IMR-90 (cell line): ENCODE results near the gene EXOG. TPM values are rescaled to one million over a fixed set of nuclear protein-coding genes. Genes with fewer than 3 reads are reported as not detected.
A peak's percentile ranks its signal among the peaks of the same experiment; 100 is the strongest.

Experiments used
- ATAC-seq: fragments of 200-7000 bp; cut with Tn5 transposase; 2 replicates; pipeline ENCODE4 v1.9.1; 2020; ENCODE audit warnings: low read depth, mild to moderate bottlenecking, moderate library complexity
- BruUV-seq: library from RNA; stranded (reverse); fragments of 400-500 nt; replicated peaks from 2 replicates; lab custom pipeline; 2021; lab: Mats Ljungman, UMichigan
- CTCF ChIA-PET: fragments of 300-600 bp; formaldehyde crosslinking; extraction: SDS; loops from one replicate; lab custom pipeline; 2021; ENCODE audit warnings: antibody characterized with exemption; lab: Yijun Ruan, JAX
- POLR2A ChIA-PET: fragments of 300-600 bp; sonication (Branson Sonifier 250); formaldehyde crosslinking; loops from one replicate; lab custom pipeline; 2022; ENCODE audit warnings: antibody characterized with exemption; ENCODE audit not compliant: unreplicated experiment; lab: Charles Lee
- DNase-seq: peaks from one replicate; pipeline ENCODE4 v3.0.0; 2013
- H2AFZ ChIP-seq: replicated peaks from 2 replicates; pipeline ENCODE3; 2013; ENCODE audit warnings: low read length, mild to moderate bottlenecking; ENCODE audit not compliant: poor library complexity
- H2AK5ac ChIP-seq: 2 replicates; pipeline ENCODE4 v1.6.1; 2013; ENCODE audit warnings: low read depth, low read length, inconsistent platforms
- H2AK9ac ChIP-seq: replicated peaks from 2 replicates; pipeline ENCODE3; 2013; ENCODE audit warnings: mild to moderate bottlenecking, low read depth, low read length, moderate library complexity; ENCODE audit not compliant: poor library complexity
- H2BK120ac ChIP-seq: 2 replicates; pipeline ENCODE4 v1.6.1; 2013; ENCODE audit warnings: low read depth, low read length, inconsistent platforms
- H2BK15ac ChIP-seq: 3 replicates; pipeline ENCODE4 v1.6.1; 2013; ENCODE audit warnings: low read depth, low read length, inconsistent platforms
- H2BK20ac ChIP-seq: 2 replicates; pipeline ENCODE4 v1.6.1; 2013; ENCODE audit warnings: low read depth, mild to moderate bottlenecking, inconsistent platforms, low read length, moderate library complexity
- H2BK5ac ChIP-seq: 2 replicates; pipeline ENCODE4 v1.6.1; 2013; ENCODE audit warnings: mild to moderate bottlenecking, low read depth, low read length, inconsistent platforms; ENCODE audit not compliant: poor library complexity, severe bottlenecking
- H3K14ac ChIP-seq: replicated peaks from 2 replicates; pipeline ENCODE4 v1.6.1; 2013; ENCODE audit warnings: low read depth, low read length, inconsistent platforms
- H3K18ac ChIP-seq: 2 replicates; pipeline ENCODE4 v1.6.1; 2013; ENCODE audit warnings: low read depth, low read length, control low read depth
- H3K23ac ChIP-seq: 2 replicates; pipeline ENCODE4 v1.6.1; 2013; ENCODE audit warnings: low read depth, low read length, inconsistent platforms
- H3K27ac ChIP-seq: 2 replicates; pipeline ENCODE4 v1.5.1; 2013; ENCODE audit warnings: mild to moderate bottlenecking, control low read depth, low read length; ENCODE audit not compliant: insufficient read depth
- H3K27me3 ChIP-seq: 2 replicates; pipeline ENCODE4 v1.6.1; 2013; ENCODE audit warnings: low read length; ENCODE audit not compliant: control insufficient read depth, insufficient read depth
- H3K36me3 ChIP-seq: 2 replicates; pipeline ENCODE4 v1.6.1; 2013; ENCODE audit warnings: low read length, mixed read lengths; ENCODE audit not compliant: control insufficient read depth, insufficient read depth
- H3K4ac ChIP-seq: 2 replicates; pipeline ENCODE4 v1.6.1; 2013; ENCODE audit warnings: low read depth, low read length, inconsistent platforms
- H3K4me1 ChIP-seq: 2 replicates; pipeline ENCODE4 v1.6.1; 2013; ENCODE audit warnings: low read length, mixed read lengths; ENCODE audit not compliant: control insufficient read depth, insufficient read depth
- H3K4me2 ChIP-seq: 2 replicates; pipeline ENCODE4 v1.6.1; 2013; ENCODE audit warnings: low read depth, mild to moderate bottlenecking, control low read depth, low read length, moderate library complexity
- H3K4me3 ChIP-seq: 2 replicates; pipeline ENCODE4 v1.5.1; 2013; ENCODE audit warnings: low read depth, mild to moderate bottlenecking, control low read depth, low read length, moderate library complexity; ENCODE audit not compliant: insufficient read depth
- H3K56ac ChIP-seq: 2 replicates; pipeline ENCODE4 v1.6.1; 2013; ENCODE audit warnings: low read length, inconsistent platforms; ENCODE audit not compliant: insufficient read depth; ENCODE audit errors: extremely low read depth
- H3K79me1 ChIP-seq, 2 experiments: 2 replicates each; pipeline ENCODE4 v1.6.1; 2013; ENCODE audit warnings: low read length in 2 of 2, inconsistent platforms in 1 of 2, low read depth in 1 of 2
- H3K9ac ChIP-seq: 2 replicates; pipeline ENCODE4 v1.6.1; 2013; ENCODE audit warnings: low read depth, low read length, control low read depth
- H3K9me1 ChIP-seq: 2 replicates; pipeline ENCODE4 v1.6.1; 2013; ENCODE audit warnings: low read length, inconsistent platforms; ENCODE audit not compliant: insufficient read depth
- H3K9me3 ChIP-seq: 2 replicates; pipeline ENCODE4 v1.6.1; 2013; ENCODE audit warnings: low read length; ENCODE audit not compliant: control insufficient read depth, insufficient read depth
- H4K20me1 ChIP-seq: 2 replicates; pipeline ENCODE4 v1.6.1; 2013; ENCODE audit warnings: low read length, inconsistent platforms; ENCODE audit not compliant: insufficient read depth
- H4K5ac ChIP-seq: 2 replicates; pipeline ENCODE4 v1.6.1; 2013; ENCODE audit warnings: mild to moderate bottlenecking, low read depth, low read length, control low read depth
- H4K8ac ChIP-seq, 2 experiments: 2 replicates each; pipeline ENCODE4 v1.6.1; 2013; ENCODE audit warnings: low read depth in 2 of 2, low read length in 2 of 2, control low read depth in 1 of 2, inconsistent platforms in 1 of 2
- H4K91ac ChIP-seq: 2 replicates; pipeline ENCODE4 v1.6.1; 2013; ENCODE audit warnings: low read depth, low read length, inconsistent platforms; ENCODE audit not compliant: insufficient read depth
- BHLHE40 ChIP-seq: fragments of 150-350 bp; IDR thresholded peaks from 2 replicates; pipeline ENCODE4 v1.6.1; 2016; ENCODE audit warnings: mild to moderate bottlenecking, low read depth, low read length
- CEBPB ChIP-seq: IDR thresholded peaks from 2 replicates; pipeline ENCODE4 v1.6.1; 2012; ENCODE audit warnings: low read depth, low read length, improper control_type of control experiment
- CHD1 ChIP-seq: IDR thresholded peaks from 2 replicates; pipeline ENCODE4 v1.6.1; 2012; ENCODE audit warnings: low read depth, low read length, improper control_type of control experiment
- CTCF ChIP-seq: conservative IDR thresholded peaks from 2 replicates; pipeline ENCODE4 v1.5.1; 2012; ENCODE audit warnings: mild to moderate bottlenecking, low read depth, low read length, improper control_type of control experiment
- ELK1 ChIP-seq: fragments of 150-350 bp; IDR thresholded peaks from 2 replicates; pipeline ENCODE4 v1.6.1; 2016; ENCODE audit warnings: low read depth, mild to moderate bottlenecking, low read length, moderate library complexity, borderline replicate concordance
- FOS ChIP-seq: fragments of 150-350 bp; IDR thresholded peaks from 2 replicates; pipeline ENCODE4 v1.6.1; 2016; ENCODE audit warnings: low read depth, low read length
- MAFK ChIP-seq: IDR thresholded peaks from 2 replicates; pipeline ENCODE4 v1.6.1; 2012; ENCODE audit warnings: low read depth, low read length, improper control_type of control experiment
- MAZ ChIP-seq: IDR thresholded peaks from 2 replicates; pipeline ENCODE4 v1.6.1; 2012; ENCODE audit warnings: low read depth, mild to moderate bottlenecking, low read length, improper control_type of control experiment, moderate library complexity, borderline replicate concordance
- MXI1 ChIP-seq: IDR thresholded peaks from 2 replicates; pipeline ENCODE4 v1.6.1; 2012; ENCODE audit warnings: low read depth, mild to moderate bottlenecking, low read length, moderate library complexity, borderline replicate concordance
- NFE2L2 ChIP-seq: fragments of 150-350 bp; IDR thresholded peaks from 2 replicates; pipeline ENCODE4 v1.6.1; 2016; ENCODE audit warnings: low read depth, mild to moderate bottlenecking, low read length
- POLR2A ChIP-seq: IDR thresholded peaks from 2 replicates; pipeline ENCODE4 v1.6.1; 2012; ENCODE audit warnings: mild to moderate bottlenecking, low read depth, low read length
- RAD21 ChIP-seq: IDR thresholded peaks from 2 replicates; pipeline ENCODE4 v1.6.1; 2012; ENCODE audit warnings: low read length, improper control_type of control experiment
- RCOR1 ChIP-seq: IDR thresholded peaks from 2 replicates; pipeline ENCODE4 v1.6.1; 2012; ENCODE audit warnings: mild to moderate bottlenecking, low read length, improper control_type of control experiment; ENCODE audit not compliant: insufficient replicate concordance
- RFX5 ChIP-seq: IDR thresholded peaks from 2 replicates; pipeline ENCODE4 v1.8.0; 2012; ENCODE audit warnings: low read depth, mild to moderate bottlenecking, low read length, moderate library complexity
- SMC3 ChIP-seq: fragments of 150-350 bp; IDR thresholded peaks from 2 replicates; pipeline ENCODE4 v1.6.1; 2016; ENCODE audit warnings: low read depth, mild to moderate bottlenecking, antibody characterized with exemption, low read length, moderate library complexity
- USF2 ChIP-seq: fragments of 150-350 bp; IDR thresholded peaks from 2 replicates; pipeline ENCODE4 v1.6.1; 2017; ENCODE audit warnings: mild to moderate bottlenecking, antibody characterized with exemption, low read length, low read depth
- WGBS, 2 experiments: methylation state at CpG; one replicate each; pipeline versions ENCODE4 v1.1.5 to v1.1.7; 2013; ENCODE audit warnings: missing lambda C conversion rate in 2 of 2; ENCODE audit not compliant: insufficient read length in 1 of 2; ENCODE audit errors: extremely low coverage in 2 of 2; 5-methylcytosine and 5-hydroxymethylcytosine counted together
- dilution Hi-C: fragments of 300-500 bp; cut with HindIII; formaldehyde crosslinking; loops from one replicate; pipeline ENCODE4 v1.14.3; 2018; ENCODE audit warnings: low sequenced_read_pairs; ENCODE audit not compliant: unreplicated experiment
- in situ Hi-C: fragments of 300-500 bp; cut with MboI; formaldehyde crosslinking; loops from 3 replicates; pipeline ENCODE4 v1.14.3; 2019; ENCODE audit warnings: low sequenced_read_pairs, inconsistent platforms, mixed read lengths
- intact Hi-C: fragments of 100-400 bp; cut with micrococcal nuclease; formaldehyde crosslinking; loops from 2 replicates; pipeline ENCODE4 v1.10.0; 2022
- polyA plus RNA-seq, 3 experiments: library from polyadenylated mRNA; depleted of rRNA; stranded (reverse); fragments of >200 nt; gene quantifications; 2 replicates each; pipeline ENCODE4 v1.2.3, GENCODE V29; 2012; ENCODE audit warnings: low replicate concordance in 1 of 3
- total RNA-seq: library from RNA; depleted of rRNA; stranded (reverse); fragments of >200 nt; gene quantifications from 2 replicates; pipeline ENCODE4 v1.2.3, GENCODE V29; 2012

The EXOG gene
- total and polyA plus RNA-seq, 2 of the 4 experiments (the other 2 are of a cell fraction): 10.2 to 15.0 TPM

- DNase-seq: peak; percentile 40
- peaks cover 11% of the 10 kb centered on the region for H3K4me1 ChIP-seq
- no peak for ATAC-seq
- H2BK15ac ChIP-seq: no peak overlapping the region
- no peak overlapping the region for H2AK9ac ChIP-seq
- H4K91ac ChIP-seq: no peak overlapping the region
- H3K14ac ChIP-seq: no peak overlapping the region
- no peaks in the 10 kb centered on the region for H3K9me3 ChIP-seq
- in situ Hi-C loops (no loop called here), intact Hi-C loops (loop anchor here (10.0 kb wide), 1 partner anchor 508 kb away; no protein-coding TSS in a partner anchor), dilution Hi-C loops (loop anchor here (25.0 kb wide), 1 partner anchor 135 kb away; no protein-coding TSS in a partner anchor)
- no peak overlapping the region for H2BK5ac ChIP-seq
- no peak overlapping the region for H2BK20ac ChIP-seq
- H3K18ac ChIP-seq: no peak overlapping the region
- no peaks in the 10 kb centered on the region for H4K20me1 ChIP-seq
- no peak overlapping the region for H2AFZ ChIP-seq
- BruUV-seq: no TSS peak
- no peak overlapping the region; a peak in 1 of 4 replicates for H4K8ac ChIP-seq
- CTCF ChIA-PET: interaction anchor here (0.6 to 2.1 kb wide), 13 partner anchors 14 to 689 kb away, joined by 3 to 10 read pairs (median 4); no protein-coding TSS in a partner anchor
- H2AK5ac ChIP-seq: no peak overlapping the region
- H3K4ac ChIP-seq: no peak overlapping the region
- H2BK120ac ChIP-seq: no peak overlapping the region
- H3K27me3 ChIP-seq: no peaks in the 10 kb centered on the region
- H3K27ac ChIP-seq: no peak overlapping the region
- TF ChIP-seq FOS: no peak
- no peak for TF ChIP-seq ELK1
- no peak for TF ChIP-seq CTCF
- TF ChIP-seq CHD1: no peak
- no peak for TF ChIP-seq RFX5
- no peak for TF ChIP-seq NFE2L2
- no peak for TF ChIP-seq BHLHE40
- TF ChIP-seq MAZ: no peak
- no peak for TF ChIP-seq USF2
- TF ChIP-seq POLR2A: no peak
- no peak for TF ChIP-seq CEBPB
- no peak for TF ChIP-seq SMC3
- no peak for TF ChIP-seq MAFK
- no peak for TF ChIP-seq MXI1
- no peak for TF ChIP-seq RAD21
- no peak for TF ChIP-seq RCOR1
- peak overlapping the region; percentile 82 for H3K9ac ChIP-seq
- H3K4me3 ChIP-seq: peak overlapping the region; percentile 91; the same call in 1 of the 2 replicates
- WGBS, 2 experiments: no CpG with 5 or more reads among the region's 4 CpGs
- H3K23ac ChIP-seq: no peak overlapping the region
- H3K36me3 ChIP-seq: peaks cover 8% of the 10 kb centered on the region
- H3K79me1 ChIP-seq: peaks cover 13 to 28% of the 10 kb centered on the region in 2 experiments; a peak in 3 of 4 replicates
- no peak overlapping the region for H4K5ac ChIP-seq
- peak overlapping the region; percentile 50; the same call in 1 of the 2 replicates for H3K56ac ChIP-seq
- POLR2A ChIA-PET: interaction anchor here (0.6 kb wide), 1 partner anchor 9 kb away, joined by 14 read pairs; no protein-coding TSS in a partner anchor
- 0 out of 2 replicates have a peak, but pooled peaks cover 5% of the 10 kb centered on the region for H3K9me1 ChIP-seq
- H3K4me2 ChIP-seq: peak overlapping the region; percentile 88
These were observed 891 bp downstream of the EXOG start for GRCh38 chr3:38497031-38497430.
